ENCODE data around the gene HKDC1.
A peak's percentile ranks its signal among the peaks of the same experiment; 100 is the strongest.
"Not testable (repeated sequence)": the region's sequence is repeated elsewhere in the genome, so short reads cannot be mapped to it uniquely, and the experiment has no call there.

HKDC1 gene, protein sequence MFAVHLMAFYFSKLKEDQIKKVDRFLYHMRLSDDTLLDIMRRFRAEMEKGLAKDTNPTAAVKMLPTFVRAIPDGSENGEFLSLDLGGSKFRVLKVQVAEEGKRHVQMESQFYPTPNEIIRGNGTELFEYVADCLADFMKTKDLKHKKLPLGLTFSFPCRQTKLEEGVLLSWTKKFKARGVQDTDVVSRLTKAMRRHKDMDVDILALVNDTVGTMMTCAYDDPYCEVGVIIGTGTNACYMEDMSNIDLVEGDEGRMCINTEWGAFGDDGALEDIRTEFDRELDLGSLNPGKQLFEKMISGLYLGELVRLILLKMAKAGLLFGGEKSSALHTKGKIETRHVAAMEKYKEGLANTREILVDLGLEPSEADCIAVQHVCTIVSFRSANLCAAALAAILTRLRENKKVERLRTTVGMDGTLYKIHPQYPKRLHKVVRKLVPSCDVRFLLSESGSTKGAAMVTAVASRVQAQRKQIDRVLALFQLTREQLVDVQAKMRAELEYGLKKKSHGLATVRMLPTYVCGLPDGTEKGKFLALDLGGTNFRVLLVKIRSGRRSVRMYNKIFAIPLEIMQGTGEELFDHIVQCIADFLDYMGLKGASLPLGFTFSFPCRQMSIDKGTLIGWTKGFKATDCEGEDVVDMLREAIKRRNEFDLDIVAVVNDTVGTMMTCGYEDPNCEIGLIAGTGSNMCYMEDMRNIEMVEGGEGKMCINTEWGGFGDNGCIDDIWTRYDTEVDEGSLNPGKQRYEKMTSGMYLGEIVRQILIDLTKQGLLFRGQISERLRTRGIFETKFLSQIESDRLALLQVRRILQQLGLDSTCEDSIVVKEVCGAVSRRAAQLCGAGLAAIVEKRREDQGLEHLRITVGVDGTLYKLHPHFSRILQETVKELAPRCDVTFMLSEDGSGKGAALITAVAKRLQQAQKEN

DNA sequence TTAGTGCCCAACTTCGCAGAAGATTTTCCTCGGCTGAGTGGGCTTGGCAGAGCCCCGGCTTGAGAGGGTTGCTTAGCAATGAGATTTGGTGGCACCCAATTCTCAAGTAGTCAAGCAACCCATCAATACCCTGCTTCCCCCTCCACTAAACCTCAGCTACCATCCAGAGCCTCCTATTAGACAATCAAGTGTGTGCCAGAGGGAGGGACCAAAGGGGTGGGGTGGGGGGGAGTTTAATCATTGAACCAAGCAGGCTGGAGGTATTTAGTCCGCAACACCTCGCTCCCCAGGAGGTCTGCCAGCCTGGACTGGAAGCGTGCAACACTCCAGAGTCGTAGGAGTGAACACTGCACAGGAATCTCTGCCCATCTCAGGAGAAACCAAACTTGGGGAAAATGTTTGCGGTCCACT lies at the start of gene HKDC1:
TSS of gene HKDC1 (plus strand) at position 292 of the 411 bp plus-strand sequence. CDS start at position 396, 104 bp downstream.
- no peak for DNase-seq

DNA sequence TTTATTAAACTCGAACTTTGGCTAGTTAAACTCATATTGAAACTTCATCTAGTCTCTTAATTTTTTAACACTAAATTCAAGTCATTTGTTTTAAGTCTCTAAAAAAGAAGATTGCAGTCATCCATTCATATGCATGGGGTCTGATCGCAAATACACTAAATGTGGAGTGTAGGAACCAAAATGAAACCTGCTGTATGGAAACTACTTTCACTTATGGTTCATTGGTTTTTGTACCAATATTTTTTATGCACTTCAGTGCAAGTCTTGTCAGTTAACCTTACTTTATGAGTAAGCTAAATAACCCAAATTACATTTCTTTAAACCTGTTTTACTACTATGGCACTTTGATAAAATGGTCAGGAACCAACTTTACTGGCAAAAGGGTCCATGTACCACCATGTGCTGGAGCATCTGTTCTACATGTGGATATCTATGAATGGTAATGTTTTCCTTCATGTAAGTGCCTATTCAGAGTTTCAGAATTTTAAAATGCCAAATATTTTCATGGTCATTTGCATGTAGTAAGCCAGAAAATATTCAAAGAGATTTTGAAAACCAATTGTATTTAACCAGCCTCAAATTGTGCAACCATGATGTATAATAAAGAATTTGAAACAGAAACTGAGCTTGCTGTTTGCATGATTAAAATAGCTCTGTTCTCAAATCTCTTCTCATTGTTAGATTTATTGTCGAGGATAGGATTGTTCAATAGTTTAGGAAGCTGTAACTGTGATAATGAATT lies 47.7 kb upstream of the HKDC1 start:
- DNase-seq, result no peak

DNA sequence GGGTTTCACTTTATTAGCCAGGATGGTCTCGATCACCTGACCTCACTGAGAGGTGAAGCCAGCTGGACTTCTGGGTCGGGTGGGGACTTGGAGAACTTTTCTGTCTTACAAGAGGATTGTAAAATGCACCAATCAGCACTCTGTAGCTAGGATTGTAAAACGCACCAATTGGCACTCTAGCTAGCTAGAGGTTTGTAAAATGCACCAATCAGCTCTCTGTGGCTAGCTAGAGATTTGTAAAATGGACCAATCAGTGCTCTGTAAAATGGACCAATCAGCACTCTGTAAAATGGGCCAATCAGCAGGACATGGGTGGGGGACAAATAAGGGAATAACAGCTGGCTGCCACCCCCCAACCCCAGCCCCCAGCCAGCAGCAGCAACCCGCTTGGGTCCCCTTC lies 44.8 kb upstream of the HKDC1 start:
- not testable (repeated sequence) for DNase-seq

DNA sequence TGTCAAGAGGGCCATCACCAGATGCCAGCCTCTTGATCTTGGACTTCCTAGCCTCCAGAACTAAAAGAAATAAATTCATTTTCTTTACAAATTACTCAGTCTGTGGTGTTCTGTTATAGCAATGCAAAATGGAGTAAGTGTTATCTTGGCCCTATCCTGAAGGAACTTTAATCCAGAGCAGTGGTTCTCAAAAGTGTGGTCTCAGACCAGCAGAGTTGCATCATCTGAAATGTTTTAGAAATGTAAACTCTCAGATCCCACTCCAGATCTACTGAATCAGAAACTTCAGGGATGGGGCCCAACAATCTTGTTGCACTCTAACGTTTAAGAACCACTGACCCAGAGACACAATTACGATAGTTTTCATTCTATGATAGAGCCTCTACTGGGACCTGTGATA lies 43.3 kb upstream of the HKDC1 start:
- no peak for DNase-seq

DNA sequence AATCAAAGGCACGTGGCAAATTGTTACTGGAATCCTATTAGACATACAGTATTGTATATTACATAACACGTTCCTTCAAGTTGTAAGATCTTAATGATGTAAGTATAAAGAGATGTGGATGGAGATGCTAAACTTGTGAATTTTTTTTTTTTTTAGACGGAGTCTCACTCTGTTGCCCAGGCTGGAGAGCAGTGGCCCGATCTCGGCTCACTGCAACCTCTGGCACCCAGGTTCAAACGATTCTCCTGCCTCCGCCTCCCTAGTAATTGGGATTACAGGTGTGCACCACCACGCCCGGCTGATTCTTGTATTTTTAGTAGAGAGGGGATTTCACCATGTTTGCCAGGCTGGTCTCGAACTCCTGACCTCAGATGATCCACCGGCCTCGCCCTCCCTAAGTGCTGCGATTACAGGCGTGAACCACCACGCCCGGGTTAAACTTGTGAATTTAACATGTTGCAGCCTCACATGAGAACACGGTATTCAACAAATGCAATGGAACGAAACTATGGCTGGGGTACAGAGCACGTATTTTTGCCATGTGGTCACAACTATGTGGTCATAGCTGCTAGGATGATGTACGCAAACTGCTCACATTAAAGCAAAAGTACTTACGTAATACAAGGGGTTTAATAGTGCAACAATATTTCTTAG lies 40.9 kb upstream of the HKDC1 start:
- no peak for DNase-seq

DNA sequence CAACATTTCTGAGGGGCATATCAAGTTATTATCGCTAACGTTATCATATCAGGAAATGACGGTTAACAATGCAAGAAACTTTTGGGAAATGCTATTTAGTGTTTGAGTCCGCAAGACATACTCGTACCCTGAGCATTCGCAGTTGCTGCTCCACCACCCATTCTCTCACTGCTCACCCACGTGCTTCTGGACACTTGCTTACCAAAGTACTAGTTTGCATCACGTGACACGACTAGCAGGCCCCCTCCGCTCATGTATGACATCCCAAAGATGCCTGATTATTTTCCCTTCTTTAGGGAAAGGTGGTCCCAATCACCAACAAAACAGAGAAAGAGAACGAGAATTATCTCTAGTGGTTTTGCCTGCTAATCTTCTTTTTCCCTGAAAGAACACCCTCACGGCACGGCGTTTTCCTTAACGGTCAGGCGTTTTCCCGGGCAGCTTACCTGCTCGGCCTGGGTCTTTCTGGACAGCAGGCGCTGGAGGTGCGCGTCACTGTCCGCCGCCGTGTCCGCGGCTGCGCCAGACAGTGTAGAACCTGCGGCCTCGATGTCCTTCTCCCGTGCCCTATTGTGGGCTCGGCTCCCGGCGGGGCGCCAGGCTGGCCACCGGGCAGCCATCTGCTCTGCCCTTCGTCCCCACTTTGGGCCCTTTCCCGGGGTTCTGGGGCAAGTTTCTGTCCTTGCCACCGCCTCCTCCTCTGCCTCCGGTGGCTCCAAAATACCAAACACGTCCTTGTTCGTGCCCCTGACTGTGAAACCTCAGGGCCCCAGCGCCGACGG lies 40.2 kb upstream of the HKDC1 start, which contains the start of gene SUPV3L1:
TSS of gene SUPV3L1 (plus strand) at position 492 of the 782 bp plus-strand sequence. CDS start at position 550, 58 bp downstream.
- peak; percentile 97 for DNase-seq

DNA sequence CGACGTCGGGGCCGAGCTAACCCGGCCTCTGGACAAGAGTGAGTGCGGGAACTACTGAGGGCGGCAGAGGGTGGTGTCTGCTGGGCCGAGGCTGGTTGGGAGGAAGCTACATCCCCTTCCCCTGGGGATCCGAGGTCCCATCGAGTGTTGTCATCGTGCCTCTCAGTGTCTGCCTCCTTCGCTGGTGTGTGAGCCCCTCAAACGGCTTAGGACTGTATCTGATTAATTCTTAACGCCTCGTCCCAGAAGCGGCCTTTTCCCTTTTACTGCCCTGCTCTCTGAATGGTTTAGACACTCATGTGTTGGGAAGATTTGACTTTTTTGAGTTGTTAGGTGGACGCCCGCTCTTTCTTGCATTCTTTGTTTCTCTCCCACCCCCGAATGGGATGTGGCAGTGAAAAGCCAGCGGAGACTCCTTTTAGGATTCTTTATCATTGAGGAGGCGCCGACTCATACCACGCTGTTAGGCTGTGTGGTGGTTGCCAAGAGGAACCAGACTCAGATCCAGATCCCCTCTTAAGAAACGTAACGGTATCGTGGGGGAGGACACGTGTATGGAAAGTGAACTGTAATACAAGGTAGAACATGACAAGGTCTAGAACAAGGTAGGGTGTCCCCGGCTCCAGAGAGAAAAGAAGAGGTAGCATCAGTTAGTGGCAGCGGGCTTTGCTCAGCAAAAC lies 39.5 kb upstream of the HKDC1 start:
- no peak for DNase-seq

DNA sequence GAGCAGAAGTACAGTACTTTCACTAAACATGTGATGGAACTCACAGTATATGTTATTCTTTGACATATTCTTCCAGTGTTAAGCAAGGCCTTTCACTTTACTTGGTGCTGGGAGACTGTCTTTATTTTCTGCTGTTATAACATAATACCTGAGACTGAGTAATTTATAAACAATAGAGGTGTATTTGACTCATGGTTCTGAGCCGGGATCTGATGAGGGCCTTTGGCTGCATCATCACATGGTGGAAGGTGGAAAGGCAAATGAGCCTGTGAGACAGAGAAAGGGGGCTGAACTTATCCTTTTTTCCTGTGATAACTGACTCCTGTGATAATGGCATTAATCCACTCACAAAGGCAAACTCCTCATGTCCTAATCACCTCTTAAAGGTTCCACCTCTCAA lies 38.7 kb upstream of the HKDC1 start:
- no peak for DNase-seq

DNA sequence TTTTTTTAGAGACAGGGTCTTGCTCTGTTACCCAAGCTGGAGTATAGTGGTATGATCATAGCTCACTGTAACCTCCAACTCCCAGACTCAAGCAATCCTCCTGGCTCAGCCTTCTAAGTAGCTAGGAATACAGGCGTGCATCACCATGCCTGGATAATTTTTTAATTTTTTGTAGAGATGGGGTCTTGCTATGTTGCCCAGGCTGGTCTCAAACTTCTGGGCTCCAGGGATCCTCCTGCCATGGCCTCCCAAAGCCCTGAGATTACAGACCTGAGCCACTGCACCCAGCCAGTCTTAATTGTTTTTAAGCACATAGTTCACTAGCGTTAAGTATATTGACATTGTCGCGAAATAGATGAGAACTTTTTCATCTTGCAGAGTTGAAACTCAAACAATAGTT lies 38.1 kb upstream of the HKDC1 start:
- no peak for DNase-seq

DNA sequence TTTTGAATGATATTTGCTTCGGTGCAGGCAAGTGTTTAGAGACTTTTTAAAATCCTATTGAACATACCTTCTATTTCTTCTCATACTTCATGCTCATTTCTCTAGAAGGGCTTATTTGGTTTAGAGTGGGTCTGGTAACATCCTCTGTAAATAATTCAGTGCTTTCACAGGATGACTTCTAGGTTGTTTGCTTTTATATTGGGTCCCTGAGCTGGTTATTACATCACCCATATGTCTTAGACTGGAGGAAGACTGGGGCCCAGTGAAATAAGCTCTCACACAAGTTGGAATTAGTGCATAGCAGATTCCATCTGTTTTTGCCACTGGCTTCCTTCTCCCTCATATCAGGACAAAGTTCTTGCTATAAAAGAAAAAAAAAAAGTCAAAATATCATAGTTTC lies 33.6 kb upstream of the HKDC1 start:
- DNase-seq, result no peak

DNA sequence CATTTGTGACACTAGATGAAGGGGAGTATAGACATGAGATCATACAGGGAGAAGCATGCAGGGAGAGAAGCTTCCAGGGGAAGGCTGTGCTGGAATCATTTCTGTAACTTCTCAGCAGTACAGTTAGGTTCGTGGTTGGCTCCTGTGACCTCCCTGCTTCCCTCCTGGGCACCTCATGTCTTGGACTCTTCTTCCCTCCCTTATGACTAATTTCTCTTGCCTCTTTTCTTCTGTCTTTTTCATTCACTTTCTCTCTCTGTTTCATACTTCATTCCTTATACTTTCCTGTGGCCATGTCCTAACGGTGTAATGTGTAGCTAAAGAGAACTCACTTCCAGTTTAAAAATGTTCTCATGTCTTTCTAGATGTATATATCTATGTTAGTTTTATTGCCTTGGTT lies 19.1 kb upstream of the HKDC1 start:
- DNase-seq, result no peak

DNA sequence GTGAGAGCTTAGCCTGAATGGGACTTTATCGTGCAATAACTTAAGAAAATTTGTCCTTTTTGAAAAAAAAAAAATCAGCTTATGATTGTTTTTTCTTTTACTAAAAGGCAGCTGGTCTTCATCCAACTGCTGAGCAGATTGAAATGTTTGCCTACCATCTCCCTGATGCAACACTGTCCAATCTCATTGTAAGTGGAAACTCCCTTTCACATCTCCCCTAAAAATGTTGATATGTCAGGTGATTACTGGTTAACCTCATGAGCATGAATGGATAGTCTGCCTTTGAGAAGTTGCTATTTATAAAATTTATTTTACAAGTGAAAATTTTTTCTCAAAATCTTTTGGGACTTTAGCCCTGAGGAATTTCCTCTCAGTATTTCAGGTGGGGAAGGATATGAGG lies 17.8 kb upstream of the HKDC1 start:
- no peak for DNase-seq

DNA sequence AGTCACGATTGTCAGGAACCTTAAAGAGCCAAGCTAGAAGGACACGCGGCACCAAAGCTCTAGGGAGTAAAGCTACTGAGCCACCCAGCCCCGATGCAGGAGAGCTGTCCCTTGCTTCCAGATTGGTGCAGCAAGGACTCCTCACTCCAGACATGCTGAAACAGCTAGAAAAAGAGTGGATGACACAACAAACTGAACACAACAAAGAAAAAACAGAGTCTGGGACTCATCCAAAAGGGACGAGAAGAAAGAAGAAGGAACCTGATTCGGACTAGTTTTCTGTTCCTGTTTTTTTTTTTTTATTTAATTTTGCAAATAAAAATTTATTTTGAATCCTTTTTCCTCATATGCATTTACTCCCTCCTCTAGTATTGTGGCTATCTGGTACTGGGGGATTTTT lies 11.4 kb upstream of the HKDC1 start:
- DNase-seq, result no peak

DNA sequence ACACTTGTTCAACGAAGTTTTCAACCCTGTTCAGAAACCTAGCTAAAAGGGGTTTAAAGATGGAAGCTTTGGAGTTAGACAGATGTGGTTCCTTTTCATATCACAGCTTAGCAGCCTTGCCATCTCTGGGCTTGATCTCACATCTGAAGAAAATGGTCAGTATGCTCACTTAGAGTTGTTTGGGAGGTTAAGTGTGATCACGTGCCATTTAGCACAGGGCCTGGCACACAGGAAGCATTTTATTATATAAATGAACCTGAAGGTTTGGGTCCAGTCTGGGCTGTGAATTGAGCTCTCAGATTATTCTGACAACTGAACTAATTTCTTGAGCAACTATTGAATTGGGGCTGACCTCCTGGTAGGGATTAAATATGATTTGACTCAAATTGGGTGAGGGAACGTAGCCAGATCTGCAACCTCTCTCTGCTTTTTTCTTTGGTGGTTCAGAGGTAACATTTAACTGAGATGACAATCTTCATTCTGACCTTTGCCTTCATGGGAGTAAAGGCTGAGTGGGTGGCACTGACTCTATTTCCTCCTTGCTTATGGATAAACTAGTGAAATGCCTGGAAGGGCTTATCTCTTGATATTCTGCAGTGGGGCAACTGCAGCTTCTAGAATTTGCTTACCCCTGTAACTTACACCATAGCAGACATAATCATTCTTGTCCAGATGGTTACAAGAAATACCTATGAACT lies 10.2 kb upstream of the HKDC1 start:
- no peak for DNase-seq

DNA sequence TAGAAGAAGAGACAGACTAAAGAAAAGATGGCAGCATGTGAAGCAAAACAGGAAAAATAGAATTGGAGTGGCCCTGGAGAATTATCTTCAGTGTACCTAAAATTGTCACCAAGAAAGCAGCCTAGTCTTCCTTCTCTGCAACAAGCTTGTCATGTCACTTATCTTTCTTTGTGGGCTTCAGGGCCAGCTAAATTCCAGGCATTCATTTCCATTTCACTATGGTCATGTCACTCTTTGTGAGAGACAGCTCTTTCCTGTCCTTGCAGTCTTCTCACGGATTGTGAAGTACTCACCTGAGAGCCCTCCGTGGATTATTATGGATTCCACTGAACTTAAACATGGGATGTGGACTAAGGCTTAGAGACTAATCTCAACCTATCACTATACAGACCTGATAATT lies 9.0 kb upstream of the HKDC1 start:
- no peak for DNase-seq

DNA sequence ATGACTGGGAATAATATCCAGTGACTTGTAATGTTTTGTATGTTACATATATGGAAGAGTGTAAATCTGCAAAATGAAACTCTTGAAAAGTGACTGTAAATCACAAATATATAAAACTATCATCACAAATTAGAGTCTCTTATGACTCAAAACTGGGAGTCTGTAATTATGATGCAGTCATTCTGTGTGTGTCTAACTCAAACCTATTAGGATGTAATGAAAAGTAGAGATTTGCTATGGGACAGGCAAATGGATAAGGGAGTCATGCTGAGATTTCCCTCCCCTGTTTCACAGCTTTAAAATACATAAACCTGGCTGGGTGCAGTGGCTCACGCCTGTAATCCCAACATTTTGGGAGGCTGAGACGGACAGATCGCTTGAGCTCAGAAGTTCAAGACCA lies 8.6 kb upstream of the HKDC1 start:
- DNase-seq, result no peak

DNA sequence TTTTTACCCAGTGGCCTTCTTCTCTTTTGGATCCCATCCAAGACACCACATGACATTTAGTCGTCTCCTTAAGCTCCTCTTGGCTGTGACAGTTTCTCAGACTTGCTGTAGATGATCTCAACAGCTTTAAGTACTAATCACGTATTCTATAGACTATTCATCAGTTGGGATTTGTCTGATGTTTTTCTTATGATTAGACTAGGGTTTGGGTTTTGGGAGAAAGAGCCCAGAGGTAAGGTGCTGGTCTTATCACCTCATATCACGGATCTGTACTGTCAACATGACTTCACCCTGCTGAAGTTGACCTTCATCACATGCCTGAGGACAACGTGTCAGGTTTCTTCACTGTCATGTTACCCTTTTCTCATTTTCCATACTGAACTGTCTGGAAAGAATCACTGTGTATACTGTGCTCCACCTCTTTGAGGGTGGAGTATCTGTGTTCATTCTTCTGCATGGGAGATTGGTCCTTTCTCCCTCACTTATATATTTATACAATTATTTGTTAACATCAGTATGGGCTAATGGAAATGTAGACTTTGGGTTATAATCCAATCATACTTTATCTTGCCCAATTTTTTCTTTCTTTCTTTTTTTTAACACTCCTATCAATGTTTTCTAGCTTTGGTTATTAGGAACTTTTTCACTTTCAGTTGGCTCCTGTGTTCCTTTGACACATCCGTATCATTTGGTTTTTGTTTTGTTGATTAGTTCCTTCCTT lies 6.4 kb upstream of the HKDC1 start:
- no peak for DNase-seq

DNA sequence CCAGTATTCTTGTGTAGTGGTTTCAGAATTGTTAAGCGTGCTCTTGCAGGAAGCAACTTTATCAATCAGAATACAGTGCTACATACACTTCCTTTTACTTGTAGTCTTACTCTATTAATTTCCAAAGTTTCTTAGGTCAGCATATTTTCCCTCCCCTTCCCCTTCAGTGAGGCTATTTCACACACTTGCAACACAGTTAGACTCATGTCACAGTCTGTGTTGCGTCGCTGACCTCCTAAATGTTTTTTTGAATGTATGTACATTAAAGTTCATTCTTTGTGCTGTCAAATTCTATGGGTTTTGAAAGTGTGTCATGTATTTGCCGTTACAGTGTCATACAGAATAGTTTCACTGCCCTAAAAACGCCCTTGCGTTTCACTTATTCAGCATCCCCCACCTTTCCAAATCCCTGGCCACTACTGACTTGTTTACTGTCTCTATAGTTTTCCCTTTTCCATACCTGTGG lies 5.4 kb upstream of the HKDC1 start:
- no peak for DNase-seq

DNA sequence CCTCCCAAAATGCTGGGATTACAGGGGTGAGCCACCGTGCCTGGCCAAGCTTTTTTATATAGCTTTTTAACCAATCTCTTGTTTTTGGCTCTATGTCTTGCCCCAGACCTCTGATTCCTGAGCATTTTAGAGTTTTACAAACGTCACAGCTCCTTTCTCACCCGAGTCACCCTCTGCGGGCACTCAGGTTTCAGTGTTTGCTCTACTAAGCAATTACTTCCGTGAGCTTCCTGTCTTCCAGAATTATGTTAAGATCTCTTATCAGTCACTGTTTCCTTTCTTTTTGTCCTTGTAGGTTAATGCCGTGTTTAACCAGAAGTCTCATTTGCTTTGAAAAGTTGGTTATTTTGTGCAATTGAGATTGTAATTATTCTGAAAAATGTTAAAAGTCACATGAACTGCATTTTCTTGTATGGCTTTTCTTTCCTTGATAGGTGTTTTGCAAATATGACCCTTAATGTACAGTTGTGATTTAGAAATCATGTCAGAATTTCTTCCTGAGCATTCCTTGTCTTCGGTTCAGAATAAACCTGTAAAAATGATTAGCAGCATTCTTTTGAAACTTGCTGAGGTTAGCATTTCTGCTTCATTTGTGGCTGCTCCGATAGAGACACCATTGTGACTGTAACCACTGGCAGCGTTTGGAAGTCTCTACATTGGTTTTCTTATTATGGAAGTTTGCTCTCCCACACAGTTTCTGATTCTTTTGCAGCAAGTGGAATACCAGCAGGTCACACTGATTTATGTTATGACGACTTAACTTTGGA lies 4.5 kb upstream of the HKDC1 start:
- DNase-seq, result no peak
